ENCODE data around the gene GTF2A2.

Gene GTF2A2

GRCh38 chr15:59609730-59610712 lies 47.3 kb downstream of the GTF2A2 start:
- no peak for DNase-seq (ENCODE audit: low read depth in 2 of 3, low spot score in 2 of 3)

GRCh38 chr15:59605994-59606393 lies 51.3 kb downstream of the GTF2A2 start:
- DNase-seq (ENCODE audit: low read depth in 2 of 3, low spot score in 2 of 3): no peak

GRCh38 chr15:59598461-59598860 lies 58.9 kb downstream of the GTF2A2 start:
- DNase-seq (ENCODE audit: low read depth in 2 of 3, low spot score in 2 of 3): no peak

GRCh38 chr15:59596640-59597039 lies 60.7 kb downstream of the GTF2A2 start:
- DNase-seq (ENCODE audit: low read depth in 2 of 3, low spot score in 2 of 3): no peak

GRCh38 chr15:59595434-59595915 lies 61.8 kb downstream of the GTF2A2 start:
- no peak for DNase-seq (ENCODE audit: low read depth in 2 of 3, low spot score in 2 of 3)

- no peak for DNase-seq (ENCODE audit: low read depth in 2 of 3, low spot score in 2 of 3)
These were observed 62.3 kb downstream of the GTF2A2 start for GRCh38 chr15:59594991-59595390.

- DNase-seq (ENCODE audit: low read depth in 2 of 3, low spot score in 2 of 3): no peak
These were observed 62.8 kb downstream of the GTF2A2 start for GRCh38 chr15:59594493-59594942.

GRCh38 chr15:59591356-59591755 lies 66.0 kb downstream of the GTF2A2 start:
- no peak for DNase-seq (ENCODE audit: low read depth in 2 of 3, low spot score in 2 of 3)

- no peak for DNase-seq (ENCODE audit: low read depth in 2 of 3, low spot score in 2 of 3)
These were observed 67.3 kb downstream of the GTF2A2 start for GRCh38 chr15:59590027-59590426.

Measured in activated CD8-positive, alpha-beta memory T cell treated with anti-CD3 and anti-CD28 coated beads for 48 hours (primary cell).